ENCODE data around the gene TBCC. TPM values are rescaled to one million over a fixed set of nuclear protein-coding genes. Genes with fewer than 3 reads are reported as not detected.

Gene TBCC
- total RNA-seq, 4 donors from 2014 or later, result 5.2 to 43.3 (median 27.3) TPM

GRCh38 chr6:42764911-42765648 lies 19.2 kb upstream of the TBCC start:
- Histone ChIP-seq H3K27ac (peak overlapping the region; percentile 17 to 41 (median 26)), H3K4me3 (no peak overlapping the region), H3K9me3 (no peaks in the 10 kb centered on the region), H3K4me1 (peaks cover 0 to 34% (median 13%) of the 10 kb centered on the region in 4 donors), H3K36me3 (no peaks in the 10 kb centered on the region), H3K27me3 (no peaks in the 10 kb centered on the region)
- in situ Hi-C loops (cut with MboI; ENCODE audit: low pct_ligation_motif_present in 1 of 4, low pct_unique_long_range_greater_than_20kb in 1 of 4, low sequenced_read_pairs in 3 of 4) (no loop called here), intact Hi-C loops (cut with DNase I; ENCODE audit: low total_unique reads) (no loop called here)
- TF ChIP-seq POLR2AphosphoS5 (IDR thresholded peaks at IDR 0.05), result no peak
- TF ChIP-seq EP300 (IDR thresholded peaks at IDR 0.05; ENCODE audit: low read depth), result no peak
- TF ChIP-seq POLR2A (IDR thresholded peaks at IDR 0.05), result no peak
- TF ChIP-seq, protein P1, sequence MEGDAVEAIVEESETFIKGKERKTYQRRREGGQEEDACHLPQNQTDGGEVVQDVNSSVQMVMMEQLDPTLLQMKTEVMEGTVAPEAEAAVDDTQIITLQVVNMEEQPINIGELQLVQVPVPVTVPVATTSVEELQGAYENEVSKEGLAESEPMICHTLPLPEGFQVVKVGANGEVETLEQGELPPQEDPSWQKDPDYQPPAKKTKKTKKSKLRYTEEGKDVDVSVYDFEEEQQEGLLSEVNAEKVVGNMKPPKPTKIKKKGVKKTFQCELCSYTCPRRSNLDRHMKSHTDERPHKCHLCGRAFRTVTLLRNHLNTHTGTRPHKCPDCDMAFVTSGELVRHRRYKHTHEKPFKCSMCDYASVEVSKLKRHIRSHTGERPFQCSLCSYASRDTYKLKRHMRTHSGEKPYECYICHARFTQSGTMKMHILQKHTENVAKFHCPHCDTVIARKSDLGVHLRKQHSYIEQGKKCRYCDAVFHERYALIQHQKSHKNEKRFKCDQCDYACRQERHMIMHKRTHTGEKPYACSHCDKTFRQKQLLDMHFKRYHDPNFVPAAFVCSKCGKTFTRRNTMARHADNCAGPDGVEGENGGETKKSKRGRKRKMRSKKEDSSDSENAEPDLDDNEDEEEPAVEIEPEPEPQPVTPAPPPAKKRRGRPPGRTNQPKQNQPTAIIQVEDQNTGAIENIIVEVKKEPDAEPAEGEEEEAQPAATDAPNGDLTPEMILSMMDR (IDR thresholded peaks at IDR 0.05), result no peak
- peak; percentile 26 for DNase-seq
- 51 to 71% methylated on average over 8 to 9 of the region's 9 CpGs for WGBS, 2 donors (ENCODE audit: low coverage in 1 of 2)

GRCh38 chr6:42762950-42763349 lies 17.0 kb upstream of the TBCC start:
- H3K9me3 ChIP-seq, result no peaks in the 10 kb centered on the region
- in situ Hi-C loops (cut with MboI; ENCODE audit: low pct_ligation_motif_present in 1 of 4, low pct_unique_long_range_greater_than_20kb in 1 of 4, low sequenced_read_pairs in 3 of 4), result no loop called here
- intact Hi-C loops (cut with DNase I; ENCODE audit: low total_unique reads), result no loop called here
- H3K4me1 ChIP-seq, result peaks cover 0 to 34% (median 13%) of the 10 kb centered on the region in 4 donors
- no peaks in the 10 kb centered on the region for H3K36me3 ChIP-seq
- DNase-seq, result no peak
- whole genome bisulfite sequencing, 2 donors (ENCODE audit: low coverage in 1 of 2), result 54 to 57% methylated on average over 3 of the region's 3 CpGs
- TF ChIP-seq POLR2A (IDR thresholded peaks at IDR 0.05) (no peak), EP300 (IDR thresholded peaks at IDR 0.05; ENCODE audit: low read depth) (no peak), POLR2AphosphoS5 (IDR thresholded peaks at IDR 0.05) (no peak)
- TF ChIP-seq, protein P1 (IDR thresholded peaks at IDR 0.05), result no peak
- no peaks in the 10 kb centered on the region for H3K27me3 ChIP-seq
- no peak overlapping the region for H3K4me3 ChIP-seq
- H3K27ac ChIP-seq, result peak overlapping the region; percentile 36 to 78 (median 44)

GRCh38 chr6:42762426-42762859 lies 16.5 kb upstream of the TBCC start:
- 31 to 71% methylated on average over 1 to 3 of the region's 3 CpGs for WGBS, 2 donors (ENCODE audit: low coverage in 1 of 2)
- Histone ChIP-seq H3K4me1 (peaks cover 0 to 34% (median 13%) of the 10 kb centered on the region in 4 donors), H3K36me3 (no peaks in the 10 kb centered on the region), H3K27ac (peak overlapping the region; percentile 36 to 78 (median 46)), H3K4me3 (no peak overlapping the region), H3K27me3 (no peaks in the 10 kb centered on the region), H3K9me3 (no peaks in the 10 kb centered on the region)
- in situ Hi-C loops (cut with MboI; ENCODE audit: low pct_ligation_motif_present in 1 of 4, low pct_unique_long_range_greater_than_20kb in 1 of 4, low sequenced_read_pairs in 3 of 4) (no loop called here), intact Hi-C loops (cut with DNase I; ENCODE audit: low total_unique reads) (no loop called here)
- TF ChIP-seq POLR2AphosphoS5 (IDR thresholded peaks at IDR 0.05), result peak in 1 of 3 donors; percentile 36
- TF ChIP-seq, protein P1 (IDR thresholded peaks at IDR 0.05), result no peak
- peak; percentile 51 for DNase-seq

DNA sequence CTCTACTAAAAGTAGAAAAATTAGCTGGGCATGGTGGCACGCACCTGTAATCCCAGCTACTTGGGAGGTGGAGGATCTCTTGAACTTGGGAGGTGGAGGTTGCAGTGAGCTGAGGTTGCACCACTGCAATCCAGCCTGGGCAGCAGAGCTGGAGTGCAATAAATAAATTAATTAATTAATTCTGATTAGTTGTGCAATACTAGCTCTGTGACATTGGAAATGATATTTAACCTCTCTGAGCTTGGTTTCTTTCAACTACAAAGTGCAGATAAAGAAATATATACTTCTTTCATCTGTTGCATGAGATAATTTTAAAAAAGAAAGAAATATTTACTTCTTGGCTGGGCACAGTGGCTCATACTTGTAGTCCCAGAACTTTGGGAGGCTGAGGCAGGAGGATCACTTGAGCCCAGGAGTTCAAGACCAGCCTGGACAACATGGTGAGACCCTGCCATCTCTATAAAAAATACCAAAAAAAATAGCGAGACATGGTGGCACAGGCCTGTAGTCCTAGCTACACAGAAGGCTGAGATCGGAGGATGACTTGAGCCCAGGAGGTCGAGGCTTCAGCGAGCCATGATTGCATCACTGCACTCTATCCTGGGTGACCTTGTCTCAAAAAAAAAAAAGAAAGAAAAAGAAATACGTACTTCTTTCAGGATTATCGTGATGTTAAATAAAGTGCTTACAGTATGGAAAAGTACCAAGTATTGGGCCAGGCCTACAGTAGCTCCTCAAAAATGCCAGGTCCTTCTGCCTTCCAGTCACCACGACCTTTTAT lies 15.6 kb upstream of the TBCC start:
- peak overlapping the region in 3 of 4 donors; percentile 46 to 78 (median 47) for H3K27ac ChIP-seq
- in situ Hi-C loops (cut with MboI; ENCODE audit: low pct_ligation_motif_present in 1 of 4, low pct_unique_long_range_greater_than_20kb in 1 of 4, low sequenced_read_pairs in 3 of 4) (no loop called here), intact Hi-C loops (cut with DNase I; ENCODE audit: low total_unique reads) (no loop called here)
- no peaks in the 10 kb centered on the region for H3K36me3 ChIP-seq
- no peaks in the 10 kb centered on the region for H3K9me3 ChIP-seq
- H3K4me3 ChIP-seq, result no peak overlapping the region
- WGBS, 2 donors (ENCODE audit: low coverage in 1 of 2), result 88 to 90% methylated on average over 4 to 8 of the region's 8 CpGs
- no peaks in the 10 kb centered on the region for H3K27me3 ChIP-seq
- no peak for DNase-seq
- TF ChIP-seq, protein P1 (IDR thresholded peaks at IDR 0.05), result no peak
- TF ChIP-seq POLR2AphosphoS5 (IDR thresholded peaks at IDR 0.05) (no peak), EP300 (IDR thresholded peaks at IDR 0.05; ENCODE audit: low read depth) (no peak), POLR2A (IDR thresholded peaks at IDR 0.05) (no peak)
- H3K4me1 ChIP-seq, result peaks cover 0 to 34% (median 13%) of the 10 kb centered on the region in 4 donors
